Natural killer cell (primary cell): ENCODE data around the gene ZNF844. TPM values are rescaled to one million over a fixed set of nuclear protein-coding genes. Genes with fewer than 3 reads are reported as not detected.
"Not testable (repeated sequence)": the region's sequence is repeated elsewhere in the genome, so short reads cannot be mapped to it uniquely, and the experiment has no call there.

Source experiments
- ATAC-seq, 3 donors: fragments of 150-1000 bp in 2 of 3; fragments of 200-7000 bp in 1 of 3; cut with Tn5 transposase; 1 replicate in 1 of 3; 2 replicates in 2 of 3; pipeline ENCODE4 v1.10.0; 2021; ENCODE audit warnings: mild to moderate bottlenecking in 2 of 3, moderate library complexity in 2 of 3
- DNase-seq, 2 donors: peaks; one replicate each; pipeline versions ENCODE4 v3.0.0 to v3.0.0-alpha.2; 2013 to 2021; ENCODE audit warnings: mixed read lengths in 1 of 2
- H3K27ac ChIP-seq: one replicate; pipeline ENCODE4 v1.5.1; 2013; ENCODE audit warnings: mild to moderate bottlenecking, low read length
- H3K27me3 ChIP-seq: one replicate; pipeline ENCODE4 v1.6.1; 2013; ENCODE audit warnings: low read length; ENCODE audit not compliant: control insufficient read depth, insufficient read depth
- H3K36me3 ChIP-seq: one replicate; pipeline ENCODE4 v1.6.1; 2013; ENCODE audit warnings: low read length; ENCODE audit not compliant: control insufficient read depth, insufficient read depth
- H3K4me1 ChIP-seq: one replicate; pipeline ENCODE4 v1.6.1; 2013; ENCODE audit warnings: low read length; ENCODE audit not compliant: control insufficient read depth, insufficient read depth
- H3K4me3 ChIP-seq: one replicate; pipeline ENCODE4 v1.5.1; 2013; ENCODE audit warnings: low read length
- H3K9me3 ChIP-seq: one replicate; pipeline ENCODE4 v1.6.1; 2013; ENCODE audit warnings: low read length; ENCODE audit not compliant: control insufficient read depth, insufficient read depth
- H3K27ac Mint-ChIP-seq, 2 donors: one replicate each; pipeline ENCODE4 v1.8.0; 2022; ENCODE audit warnings: mild to moderate bottlenecking in 2 of 2, mixed read lengths in 2 of 2, moderate library complexity in 1 of 2
- H3K27me3 Mint-ChIP-seq, 2 donors: one replicate each; pipeline ENCODE4 v1.8.0; 2022; ENCODE audit warnings: low read depth in 2 of 2, mixed read lengths in 2 of 2
- H3K36me3 Mint-ChIP-seq: one replicate; pipeline ENCODE4 v1.8.0; 2022; ENCODE audit warnings: mixed read lengths
- H3K4me1 Mint-ChIP-seq, 2 donors: one replicate each; pipeline ENCODE4 v1.8.0; 2022; ENCODE audit warnings: mixed read lengths in 2 of 2
- H3K4me3 Mint-ChIP-seq: one replicate; pipeline ENCODE4 v1.8.0; 2022; ENCODE audit warnings: mild to moderate bottlenecking, moderate library complexity, mixed read lengths
- H3K9me3 Mint-ChIP-seq, 2 donors: one replicate each; pipeline ENCODE4 v1.8.0; 2022; ENCODE audit warnings: mixed read lengths in 2 of 2
- WGBS: methylation state at CpG from one replicate; pipeline ENCODE4 v1.1.7; 2013; ENCODE audit warnings: missing lambda C conversion rate; ENCODE audit not compliant: insufficient coverage; 5-methylcytosine and 5-hydroxymethylcytosine counted together
- intact Hi-C: fragments of 100-400 bp; cut with micrococcal nuclease; formaldehyde crosslinking; loops from one replicate; pipeline ENCODE4 v1.14.2; 2022
- total RNA-seq, 4 donors: library from RNA; stranded (reverse); fragments of 120-200 nt in 1 of 4; gene quantifications; one replicate each; pipeline versions ENCODE4 v1.2.3 to v1.2.4, GENCODE V29; 2013 to 2022
- TF ChIP-seq, protein P1 (sequence below): fragments of 200-600 bp; IDR thresholded peaks from one replicate; pipeline ENCODE4 v1.8.0; 2022; ENCODE audit warnings: antibody characterized with exemption

ZNF844 gene
- total RNA-seq, 3 donors from 2014 or later (not counting 1 experiment from before 2014, with no cell fraction given): 12.1 to 36.2 (median 27.4) TPM

DNA sequence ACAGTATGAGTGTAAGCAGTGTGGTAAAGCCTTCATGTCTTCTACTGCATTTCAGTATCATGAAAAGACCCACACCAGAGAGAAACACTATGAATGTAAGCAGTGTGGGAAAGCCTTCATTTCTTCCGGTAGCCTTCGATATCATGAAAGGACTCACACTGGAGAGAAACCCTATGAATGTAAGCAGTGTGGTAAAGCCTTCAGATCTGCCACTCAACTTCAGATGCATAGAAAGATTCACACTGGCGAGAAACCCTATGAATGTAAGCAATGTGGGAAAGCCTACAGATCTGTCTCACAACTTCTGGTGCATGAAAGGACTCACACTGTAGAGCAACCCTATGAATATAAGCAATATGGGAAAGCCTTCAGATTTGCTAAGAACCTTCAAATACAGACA lies 12.8 kb downstream of the ZNF844 start:
- WGBS: 83% methylated on average over 3 of the region's 3 CpGs
- no peak overlapping the region for H3K4me3 ChIP-seq
- peaks cover 79% of the 10 kb centered on the region for H3K9me3 ChIP-seq
- no peak for ATAC-seq
- H3K36me3 ChIP-seq: peaks cover 28% of the 10 kb centered on the region
- Mint-ChIP-seq H3K36me3 (peaks cover 40% of the 10 kb centered on the region), H3K4me1 (no peaks in the 10 kb centered on the region), H3K9me3 (peaks cover 4 to 16% of the 10 kb centered on the region in 2 donors), H3K27me3 (no peaks in the 10 kb centered on the region), H3K27ac (peak overlapping the region in 1 of 2 donors; percentile 19), H3K4me3 (no peak overlapping the region)
- no peaks in the 10 kb centered on the region for H3K27me3 ChIP-seq
- no peak overlapping the region for H3K27ac ChIP-seq
- DNase-seq: no peak
- H3K4me1 ChIP-seq: no peaks in the 10 kb centered on the region
- TF ChIP-seq, protein P1, sequence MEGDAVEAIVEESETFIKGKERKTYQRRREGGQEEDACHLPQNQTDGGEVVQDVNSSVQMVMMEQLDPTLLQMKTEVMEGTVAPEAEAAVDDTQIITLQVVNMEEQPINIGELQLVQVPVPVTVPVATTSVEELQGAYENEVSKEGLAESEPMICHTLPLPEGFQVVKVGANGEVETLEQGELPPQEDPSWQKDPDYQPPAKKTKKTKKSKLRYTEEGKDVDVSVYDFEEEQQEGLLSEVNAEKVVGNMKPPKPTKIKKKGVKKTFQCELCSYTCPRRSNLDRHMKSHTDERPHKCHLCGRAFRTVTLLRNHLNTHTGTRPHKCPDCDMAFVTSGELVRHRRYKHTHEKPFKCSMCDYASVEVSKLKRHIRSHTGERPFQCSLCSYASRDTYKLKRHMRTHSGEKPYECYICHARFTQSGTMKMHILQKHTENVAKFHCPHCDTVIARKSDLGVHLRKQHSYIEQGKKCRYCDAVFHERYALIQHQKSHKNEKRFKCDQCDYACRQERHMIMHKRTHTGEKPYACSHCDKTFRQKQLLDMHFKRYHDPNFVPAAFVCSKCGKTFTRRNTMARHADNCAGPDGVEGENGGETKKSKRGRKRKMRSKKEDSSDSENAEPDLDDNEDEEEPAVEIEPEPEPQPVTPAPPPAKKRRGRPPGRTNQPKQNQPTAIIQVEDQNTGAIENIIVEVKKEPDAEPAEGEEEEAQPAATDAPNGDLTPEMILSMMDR: no peak
- intact Hi-C loops: no loop called here

DNA sequence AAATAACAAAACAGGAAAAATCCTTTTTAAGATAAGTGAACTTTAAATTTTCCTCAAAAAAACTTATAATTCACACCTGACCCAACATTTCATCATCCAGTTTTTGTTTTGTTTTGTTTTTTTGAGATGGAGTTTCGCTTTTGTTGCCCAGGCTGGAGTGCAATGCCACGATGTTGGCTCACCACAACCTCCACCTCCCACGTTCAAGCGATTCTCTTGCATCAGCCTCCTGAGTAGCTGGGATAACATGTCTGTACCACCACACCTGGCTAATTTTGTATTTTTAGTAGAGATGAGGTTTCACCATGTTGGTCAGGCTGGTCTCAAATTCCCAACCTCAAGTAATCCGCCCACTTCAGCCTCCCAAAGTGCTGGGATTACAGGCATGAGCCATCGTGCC lies 18.8 kb downstream of the ZNF844 start:
- 93% methylated on average over 3 of the region's 6 CpGs for WGBS
- H3K4me1 Mint-ChIP-seq, H3K4me1 ChIP-seq, DNase-seq, intact Hi-C loops, H3K9me3 Mint-ChIP-seq, H3K27ac Mint-ChIP-seq, H3K36me3 ChIP-seq, H3K4me3 ChIP-seq, H3K27me3 Mint-ChIP-seq, ATAC-seq, H3K36me3 Mint-ChIP-seq, H3K4me3 Mint-ChIP-seq, H3K27me3 ChIP-seq, H3K27ac ChIP-seq: not testable (repeated sequence)
- H3K9me3 ChIP-seq: peaks cover 56% of the 10 kb centered on the region

DNA sequence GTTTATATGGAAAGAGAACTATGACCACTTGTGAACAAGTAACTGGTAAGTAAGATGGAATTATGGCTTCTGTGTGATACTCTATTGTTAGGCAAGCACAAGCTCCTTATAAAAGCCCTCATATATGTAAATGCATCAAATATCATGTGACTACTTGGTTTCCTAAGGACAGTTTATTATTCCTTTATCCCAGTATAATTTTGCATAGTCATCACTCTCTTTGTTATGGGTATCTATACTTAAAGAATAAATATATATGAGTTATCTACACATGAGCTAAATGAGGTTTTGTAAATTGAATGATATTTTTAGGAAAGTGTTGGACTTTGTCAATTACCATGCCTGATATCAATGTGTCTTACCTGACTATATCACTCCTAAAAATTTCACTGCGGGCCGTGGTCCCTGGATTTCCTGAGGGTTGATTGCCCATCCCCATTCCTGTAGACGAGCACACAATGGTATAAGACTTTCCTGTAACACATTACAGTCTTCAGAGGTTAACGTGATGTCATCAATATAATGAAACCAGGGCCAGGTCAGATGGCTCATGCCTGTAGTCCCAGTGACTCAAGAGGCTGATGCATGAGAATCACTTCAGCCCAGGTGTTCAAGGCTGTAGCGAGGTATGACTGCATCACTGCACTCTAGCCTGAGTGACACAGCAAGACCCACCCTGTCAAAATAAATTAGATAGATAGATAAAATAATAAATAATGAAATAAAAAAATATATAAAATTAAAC lies 20.7 kb downstream of the ZNF844 start:
- TF ChIP-seq, protein P1: no peak
- ATAC-seq: no peak
- no peaks in the 10 kb centered on the region for H3K27me3 ChIP-seq
- H3K9me3 ChIP-seq: peaks cover 37% of the 10 kb centered on the region
- no peak overlapping the region for H3K4me3 ChIP-seq
- WGBS: 95% methylated on average over 5 of the region's 5 CpGs
- Mint-ChIP-seq H3K4me1 (no peaks in the 10 kb centered on the region), H3K27me3 (no peaks in the 10 kb centered on the region), H3K9me3 (no peaks in the 10 kb centered on the region), H3K27ac (no peak overlapping the region), H3K36me3 (no peaks in the 10 kb centered on the region), H3K4me3 (no peak overlapping the region)
- H3K27ac ChIP-seq: no peak overlapping the region
- H3K36me3 ChIP-seq: no peaks in the 10 kb centered on the region
- no peak for DNase-seq
- H3K4me1 ChIP-seq: no peaks in the 10 kb centered on the region
- intact Hi-C loops: no loop called here

DNA sequence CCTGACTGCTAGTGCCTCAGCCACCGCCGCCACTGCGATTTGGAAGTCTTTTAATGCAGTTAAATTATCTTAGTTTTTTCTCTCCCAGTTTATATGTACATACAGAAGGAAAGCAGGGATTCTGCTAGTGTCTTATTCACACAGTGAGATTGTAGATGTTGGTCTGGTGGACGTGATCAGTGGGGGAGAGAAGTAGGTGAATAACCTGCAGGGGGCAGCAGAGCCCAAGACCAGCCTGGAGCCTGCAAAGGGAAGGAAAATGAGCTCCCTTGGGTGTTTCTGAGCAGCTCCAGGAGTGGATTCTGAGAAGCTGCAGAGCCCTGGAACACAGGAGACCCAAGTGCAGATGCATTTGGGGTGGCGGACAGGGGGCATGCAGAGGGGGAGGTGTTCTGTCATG lies 26.3 kb downstream of the ZNF844 start:
- Histone ChIP-seq H3K4me3 (no peak overlapping the region), H3K27me3 (no peaks in the 10 kb centered on the region), H3K4me1 (peaks cover 15% of the 10 kb centered on the region), H3K27ac (no peak overlapping the region), H3K36me3 (no peaks in the 10 kb centered on the region), H3K9me3 (no peaks in the 10 kb centered on the region)
- Mint-ChIP-seq H3K27ac (peak overlapping the region; percentile 70 to 73), H3K36me3 (no peaks in the 10 kb centered on the region), H3K27me3 (no peaks in the 10 kb centered on the region), H3K4me3 (peak overlapping the region; percentile 61), H3K4me1 (peaks cover 11 to 12% of the 10 kb centered on the region in 2 donors), H3K9me3 (no peaks in the 10 kb centered on the region)
- 58% methylated on average over 2 of the region's 5 CpGs for WGBS
- intact Hi-C loops: loop anchor here (2.0 kb wide), 1 partner anchor 50 kb away; the partner anchor contains the start of gene ZNF20
- peak; percentile 53 to 70 (median 62) for ATAC-seq
- TF ChIP-seq, protein P1: peak; percentile 66
- peak; percentile 57 to 73 for DNase-seq
